WTC11 (cell line): ENCODE measurements around the gene WRAP53. TPM values are rescaled to one million over a fixed set of nuclear protein-coding genes. Genes with fewer than 3 reads are reported as not detected.

Source experiments
- total RNA-seq: library from RNA; stranded (reverse); gene quantifications from 3 replicates; pipeline ENCODE4 v1.2.3, GENCODE V29; 2021

The WRAP53 gene
- total RNA-seq, 1 experiment from 2014 or later = 37.2 TPM

Other genes with a start within 250 kb of the WRAP53 start
- gene FGF11, start 249.0 kb upstream of the WRAP53 start, total RNA-seq = 19.8 to 29.1 TPM (median 28.0 TPM) in 3 replicates
- gene CHRNB1, start 243.4 kb upstream of the WRAP53 start, total RNA-seq = 16.0 to 21.5 TPM (median 20.8 TPM) in 3 replicates
- 14.6 to 17.0 TPM (median 16.2 TPM) in 3 replicates for gene ZBTB4, start 208.8 kb upstream of the WRAP53 start, total RNA-seq
- 0.16 to 0.26 TPM (median 0.18 TPM) in 3 replicates for gene SLC35G6, start 207.0 kb upstream of the WRAP53 start, total RNA-seq
- gene POLR2A, start 204.1 kb upstream of the WRAP53 start, total RNA-seq = 166 to 170 TPM (median 170 TPM) in 3 replicates
- 8.1 to 10.5 TPM (median 10.2 TPM) in 3 replicates for gene TNFSF12, start 139.4 kb upstream of the WRAP53 start, total RNA-seq
- gene TNFSF13, start 129.7 kb upstream of the WRAP53 start, total RNA-seq = 2.2 to 3.2 TPM (median 2.9 TPM) in 3 replicates
- gene SENP3, start 126.6 kb upstream of the WRAP53 start, total RNA-seq = 72.2 to 85.4 TPM (median 75.2 TPM) in 3 replicates
- gene CD68, start 108.8 kb upstream of the WRAP53 start, total RNA-seq = 0.41 to 0.87 TPM (median 0.72 TPM) in 3 replicates
- 55.3 to 57.7 TPM (median 57.0 TPM) in 3 replicates for gene MPDU1, start 104.6 kb upstream of the WRAP53 start, total RNA-seq
- 15.2 to 19.9 TPM (median 17.5 TPM) in 3 replicates for gene SOX15, start 98.4 kb upstream of the WRAP53 start, total RNA-seq
- gene FXR2, start 73.6 kb upstream of the WRAP53 start, total RNA-seq = 32.5 to 35.1 TPM (median 33.3 TPM) in 3 replicates
- gene SAT2, start 60.7 kb upstream of the WRAP53 start, total RNA-seq = 68.3 to 75.8 TPM (median 73.1 TPM) in 3 replicates
- gene SHBG, start 58.3 kb upstream of the WRAP53 start, total RNA-seq = 0.83 to 1.2 TPM (median 1.1 TPM) in 3 replicates
- gene ATP1B2, start 37.6 kb upstream of the WRAP53 start, total RNA-seq = 29.1 to 37.5 TPM (median 35.9 TPM) in 3 replicates
- gene TP53, start 987 bp upstream of the WRAP53 start, total RNA-seq = 173 to 179 TPM (median 176 TPM) in 3 replicates
- gene EFNB3, start 16.7 kb downstream of the WRAP53 start, total RNA-seq = 14.3 to 14.7 TPM (median 14.5 TPM) in 3 replicates
- 0.17 to 0.34 TPM (median 0.27 TPM) in 3 replicates for gene DNAH2, start 29.3 kb downstream of the WRAP53 start, total RNA-seq
- 13.2 to 16.1 TPM (median 15.8 TPM) in 3 replicates for gene KDM6B, start 145.7 kb downstream of the WRAP53 start, total RNA-seq
- 2.9 to 3.9 TPM (median 3.6 TPM) in 3 replicates for gene TMEM88, start 166.6 kb downstream of the WRAP53 start, total RNA-seq
- 41.8 to 46.3 TPM (median 43.4 TPM) in 3 replicates for gene NAA38, start 169.1 kb downstream of the WRAP53 start, total RNA-seq
- 14.0 to 15.2 TPM (median 14.3 TPM) in 3 replicates for gene CYB5D1, start 169.5 kb downstream of the WRAP53 start, total RNA-seq
- 38.9 to 42.0 TPM (median 39.5 TPM) in 3 replicates for gene CHD3, start 200.3 kb downstream of the WRAP53 start, total RNA-seq
- 0.83 to 1.8 TPM (median 0.94 TPM) in 3 replicates for gene RNF227, start 227.8 kb downstream of the WRAP53 start, total RNA-seq
- 3.2 to 6.7 TPM (median 6.5 TPM) in 3 replicates for gene KCNAB3, start 241.4 kb downstream of the WRAP53 start, total RNA-seq
- gene TRAPPC1, start 243.5 kb downstream of the WRAP53 start, total RNA-seq = 99.7 to 135 TPM (median 125 TPM) in 3 replicates
- gene CNTROB, start 243.7 kb downstream of the WRAP53 start, total RNA-seq = 37.0 to 39.7 TPM (median 38.5 TPM) in 3 replicates